ENCODE data around the gene CLCN1. TPM values are rescaled to one million over a fixed set of nuclear protein-coding genes. Genes with fewer than 3 reads are reported as not detected.

The CLCN1 gene
- total RNA-seq, 2 donors from 2014 or later, result 0.23 TPM; not detected in 1

DNA sequence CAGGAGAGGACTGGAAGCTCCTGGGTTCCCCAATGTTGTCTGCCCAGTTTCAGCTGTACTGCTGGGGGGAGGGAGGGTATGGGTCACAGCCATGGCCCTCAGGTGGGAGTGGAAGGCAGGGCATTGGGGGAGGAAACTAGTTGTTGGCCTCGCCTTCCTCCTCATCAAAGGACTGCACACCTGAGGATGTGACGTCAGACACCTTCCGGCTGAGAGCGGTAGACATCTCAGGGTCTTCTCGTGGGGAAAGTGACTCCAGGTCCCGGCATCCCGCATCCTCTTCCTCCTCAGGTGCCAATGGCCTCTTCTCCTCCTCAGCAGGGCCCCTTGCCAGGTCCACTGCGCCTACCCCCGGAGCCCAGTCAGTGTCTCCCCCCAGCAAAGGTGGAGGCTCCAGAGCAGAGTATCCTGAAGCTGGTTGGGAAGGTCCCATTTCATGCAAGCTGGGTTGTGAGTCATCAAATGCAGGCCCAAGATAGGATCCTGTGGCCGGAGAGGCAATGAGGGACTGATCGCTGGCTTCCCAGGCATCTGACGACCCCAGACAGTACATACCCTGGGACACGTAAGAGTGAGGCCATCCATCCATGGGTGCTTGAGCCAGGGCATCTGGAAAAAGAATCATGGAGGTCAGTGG lies 40.6 kb downstream of the CLCN1 start:
- TF ChIP-seq, protein P1, sequence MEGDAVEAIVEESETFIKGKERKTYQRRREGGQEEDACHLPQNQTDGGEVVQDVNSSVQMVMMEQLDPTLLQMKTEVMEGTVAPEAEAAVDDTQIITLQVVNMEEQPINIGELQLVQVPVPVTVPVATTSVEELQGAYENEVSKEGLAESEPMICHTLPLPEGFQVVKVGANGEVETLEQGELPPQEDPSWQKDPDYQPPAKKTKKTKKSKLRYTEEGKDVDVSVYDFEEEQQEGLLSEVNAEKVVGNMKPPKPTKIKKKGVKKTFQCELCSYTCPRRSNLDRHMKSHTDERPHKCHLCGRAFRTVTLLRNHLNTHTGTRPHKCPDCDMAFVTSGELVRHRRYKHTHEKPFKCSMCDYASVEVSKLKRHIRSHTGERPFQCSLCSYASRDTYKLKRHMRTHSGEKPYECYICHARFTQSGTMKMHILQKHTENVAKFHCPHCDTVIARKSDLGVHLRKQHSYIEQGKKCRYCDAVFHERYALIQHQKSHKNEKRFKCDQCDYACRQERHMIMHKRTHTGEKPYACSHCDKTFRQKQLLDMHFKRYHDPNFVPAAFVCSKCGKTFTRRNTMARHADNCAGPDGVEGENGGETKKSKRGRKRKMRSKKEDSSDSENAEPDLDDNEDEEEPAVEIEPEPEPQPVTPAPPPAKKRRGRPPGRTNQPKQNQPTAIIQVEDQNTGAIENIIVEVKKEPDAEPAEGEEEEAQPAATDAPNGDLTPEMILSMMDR (IDR thresholded peaks at IDR 0.05), result no peak
- TF ChIP-seq POLR2AphosphoS5 (IDR thresholded peaks at IDR 0.05) (no peak), POLR2A (IDR thresholded peaks at IDR 0.05) (no peak)
- Histone ChIP-seq H3K36me3 (no peaks in the 10 kb centered on the region), H3K27me3 (replicated peaks; ENCODE audit: insufficient read depth) (peaks cover 3% of the 10 kb centered on the region), H3K4me1 (replicated peaks) (no peaks in the 10 kb centered on the region), H3K4me3 (no peak overlapping the region), H3K27ac (no peak overlapping the region), H3K9me3 (no peaks in the 10 kb centered on the region)
- WGBS, result 92% methylated on average over 13 of the region's 13 CpGs
- DNase-seq (ENCODE audit: low spot score), result no peak
- intact Hi-C loops (cut with DNase I), result no loop called here

DNA sequence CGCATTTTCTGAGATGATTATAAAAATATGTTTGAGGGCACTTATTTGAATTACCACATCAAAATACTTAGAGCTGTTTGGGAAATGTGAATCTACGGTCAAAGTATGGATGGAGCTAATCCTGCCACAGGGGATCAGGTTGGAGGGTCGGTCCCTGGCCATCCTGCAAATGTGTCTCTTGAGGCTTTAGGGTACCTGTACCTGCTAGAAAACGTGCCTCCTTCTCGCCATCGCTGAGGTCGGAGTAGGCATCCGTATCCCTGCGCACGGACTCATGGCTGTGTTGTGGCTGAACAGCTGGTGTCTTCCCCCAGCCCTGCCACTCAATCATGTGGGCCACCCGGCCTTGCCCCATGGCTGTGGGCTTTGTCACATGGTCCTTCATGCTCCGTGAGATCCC lies 42.7 kb downstream of the CLCN1 start:
- no peak for TF ChIP-seq POLR2AphosphoS5 (IDR thresholded peaks at IDR 0.05)
- TF ChIP-seq, protein P1 (IDR thresholded peaks at IDR 0.05), result no peak
- TF ChIP-seq POLR2A (IDR thresholded peaks at IDR 0.05), result no peak
- Histone ChIP-seq H3K9me3 (no peaks in the 10 kb centered on the region), H3K27ac (no peak overlapping the region), H3K36me3 (no peaks in the 10 kb centered on the region), H3K4me3 (no peak overlapping the region), H3K4me1 (replicated peaks) (no peaks in the 10 kb centered on the region), H3K27me3 (replicated peaks; ENCODE audit: insufficient read depth) (peaks cover 10% of the 10 kb centered on the region)
- WGBS, result 91% methylated on average over 12 of the region's 12 CpGs
- intact Hi-C loops (cut with DNase I), result no loop called here
- DNase-seq (ENCODE audit: low spot score), result no peak

DNA sequence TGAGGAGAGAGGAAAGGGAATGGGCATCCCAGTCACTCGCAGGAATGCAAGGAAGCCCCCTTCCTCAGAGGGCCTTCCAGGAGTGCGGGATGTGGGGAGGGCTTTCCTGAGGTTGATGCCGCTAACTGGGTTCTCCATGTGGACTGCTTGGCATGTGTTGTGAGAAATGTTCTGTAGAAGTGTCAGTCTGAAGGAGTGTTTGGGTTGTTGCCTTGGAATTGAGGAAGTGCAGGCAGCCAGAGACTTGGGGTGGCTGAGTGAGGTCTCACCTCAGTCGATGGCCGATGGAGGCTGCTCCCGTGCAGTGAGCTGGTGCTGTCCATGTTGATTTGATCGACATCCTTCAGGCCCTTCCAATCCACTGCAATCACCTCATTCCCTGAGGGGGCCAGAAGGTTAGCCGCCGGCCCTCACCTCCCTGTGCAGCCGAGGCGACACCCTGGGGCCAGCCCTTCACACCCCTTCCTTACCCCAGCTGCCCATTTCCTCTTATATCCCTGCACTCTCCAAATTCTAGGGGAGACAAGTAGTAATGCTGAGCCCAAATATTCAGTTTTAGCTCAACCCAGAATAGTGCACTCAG lies 44.0 kb downstream of the CLCN1 start:
- Histone ChIP-seq H3K4me3 (no peak overlapping the region), H3K36me3 (no peaks in the 10 kb centered on the region), H3K27ac (no peak overlapping the region), H3K4me1 (replicated peaks) (no peaks in the 10 kb centered on the region), H3K27me3 (replicated peaks; ENCODE audit: insufficient read depth) (peaks cover 10% of the 10 kb centered on the region), H3K9me3 (no peaks in the 10 kb centered on the region)
- WGBS, result 85% methylated on average over 11 of the region's 11 CpGs
- intact Hi-C loops (cut with DNase I), result no loop called here
- TF ChIP-seq POLR2AphosphoS5 (IDR thresholded peaks at IDR 0.05) (no peak), POLR2A (IDR thresholded peaks at IDR 0.05) (no peak)
- TF ChIP-seq, protein P1 (IDR thresholded peaks at IDR 0.05), result no peak
- DNase-seq (ENCODE audit: low spot score), result no peak

DNA sequence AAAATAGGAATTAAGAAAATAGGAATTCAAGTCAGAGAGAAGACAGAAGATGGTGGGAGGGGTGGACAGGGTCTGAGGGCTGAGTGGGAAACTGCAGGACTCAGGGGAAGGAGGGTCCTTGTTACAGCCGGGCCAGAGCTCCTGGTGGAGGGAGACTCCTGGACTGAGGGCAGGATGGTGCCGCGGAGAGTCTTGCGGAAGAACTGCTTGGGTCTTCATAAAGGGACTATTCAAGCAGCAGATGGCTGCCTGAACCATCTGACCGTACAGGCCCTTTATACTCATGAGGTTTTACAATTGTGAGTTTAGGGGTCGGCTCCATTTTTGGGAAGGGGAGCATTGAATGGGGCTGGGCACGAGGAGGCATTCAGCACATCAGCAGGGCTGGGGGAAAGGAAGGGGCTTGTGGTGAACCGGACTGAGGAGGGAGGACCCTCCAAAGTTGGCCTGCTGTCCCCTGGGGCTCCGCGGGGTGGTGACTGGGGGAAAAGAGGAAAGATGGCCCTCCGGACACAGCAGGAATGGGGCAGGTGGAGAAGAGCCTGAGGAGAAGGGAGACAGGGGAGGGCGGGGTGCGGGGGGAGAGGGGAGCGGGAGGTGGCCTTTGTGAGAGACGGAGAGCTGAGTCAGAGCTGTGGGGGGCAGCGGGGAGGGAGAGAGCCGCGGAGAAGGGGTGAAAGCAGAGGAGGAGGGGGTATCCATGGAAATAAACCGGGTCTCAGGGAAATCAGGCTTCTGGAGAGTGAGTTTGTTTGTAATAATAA lies 45.1 kb downstream of the CLCN1 start:
- WGBS, result 30% methylated on average over 18 of the region's 19 CpGs
- Histone ChIP-seq H3K27me3 (replicated peaks; ENCODE audit: insufficient read depth) (peaks cover 10% of the 10 kb centered on the region), H3K27ac (no peak overlapping the region), H3K9me3 (no peaks in the 10 kb centered on the region), H3K4me1 (replicated peaks) (no peaks in the 10 kb centered on the region), H3K4me3 (no peak overlapping the region), H3K36me3 (no peaks in the 10 kb centered on the region)
- intact Hi-C loops (cut with DNase I), result no loop called here
- TF ChIP-seq POLR2AphosphoS5 (IDR thresholded peaks at IDR 0.05) (no peak), POLR2A (IDR thresholded peaks at IDR 0.05) (no peak)
- TF ChIP-seq, protein P1 (IDR thresholded peaks at IDR 0.05), result no peak
- no peak for DNase-seq (ENCODE audit: low spot score)

Data from prostate gland (tissue), 2 donors.